NCI-H1105 treated with DMSO at 0.1 percent for 48 hours (cell line): ENCODE data around the gene NRXN2.
"Not testable (repeated sequence)": the region's sequence is repeated elsewhere in the genome, so short reads cannot be mapped to it uniquely, and the experiment has no call there.

Experiments
- DNase-seq: peaks from one replicate; lab custom pipeline; 2025; lab: John Stamatoyannopoulos, UW

Gene NRXN2

GRCh38 chr11:64605244-64605560 lies 117.8 kb downstream of the NRXN2 start:
- no peak for DNase-seq

DNA sequence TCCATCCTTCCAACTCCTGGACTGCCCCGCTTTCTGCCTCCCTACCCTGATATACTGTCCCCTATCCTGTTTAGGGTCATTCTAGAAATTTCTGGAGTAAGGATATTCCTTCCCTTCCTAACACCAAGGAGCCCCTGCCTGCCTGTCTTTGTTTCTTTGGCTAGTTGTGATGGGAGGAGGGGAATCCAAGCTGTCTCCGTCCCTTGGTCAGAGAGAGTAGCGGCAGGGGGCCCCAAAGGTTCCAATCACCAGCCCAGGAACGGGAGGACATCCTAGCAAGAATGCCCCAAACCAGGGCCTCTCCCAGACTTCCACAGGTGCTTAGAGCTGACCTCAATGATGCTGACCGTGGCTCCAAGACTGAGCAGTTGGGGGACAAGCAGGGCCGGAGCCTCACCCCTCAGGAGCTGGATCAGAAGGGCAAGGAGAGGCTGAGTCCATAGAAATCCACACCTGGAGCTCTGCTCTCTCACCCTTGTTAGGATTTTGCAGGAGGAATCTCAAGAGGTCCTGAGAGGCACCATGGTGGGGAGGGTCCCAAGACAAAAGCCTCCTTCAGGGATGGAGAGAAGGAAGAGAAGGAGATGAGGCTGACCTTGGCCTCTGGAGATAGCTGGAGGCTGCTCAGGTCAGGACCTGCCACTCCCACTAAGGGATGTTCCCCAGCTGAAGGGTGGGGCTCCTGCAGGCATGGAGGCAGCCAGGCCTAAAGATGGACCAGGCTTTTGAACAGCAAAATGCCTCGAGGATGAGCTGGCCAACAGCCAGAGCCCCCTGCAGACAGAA lies 118.3 kb downstream of the NRXN2 start:
- no peak for DNase-seq

- no peak for DNase-seq
Measured at GRCh38 chr11:64603411-64604110, 119.4 kb downstream of the NRXN2 start.

DNA sequence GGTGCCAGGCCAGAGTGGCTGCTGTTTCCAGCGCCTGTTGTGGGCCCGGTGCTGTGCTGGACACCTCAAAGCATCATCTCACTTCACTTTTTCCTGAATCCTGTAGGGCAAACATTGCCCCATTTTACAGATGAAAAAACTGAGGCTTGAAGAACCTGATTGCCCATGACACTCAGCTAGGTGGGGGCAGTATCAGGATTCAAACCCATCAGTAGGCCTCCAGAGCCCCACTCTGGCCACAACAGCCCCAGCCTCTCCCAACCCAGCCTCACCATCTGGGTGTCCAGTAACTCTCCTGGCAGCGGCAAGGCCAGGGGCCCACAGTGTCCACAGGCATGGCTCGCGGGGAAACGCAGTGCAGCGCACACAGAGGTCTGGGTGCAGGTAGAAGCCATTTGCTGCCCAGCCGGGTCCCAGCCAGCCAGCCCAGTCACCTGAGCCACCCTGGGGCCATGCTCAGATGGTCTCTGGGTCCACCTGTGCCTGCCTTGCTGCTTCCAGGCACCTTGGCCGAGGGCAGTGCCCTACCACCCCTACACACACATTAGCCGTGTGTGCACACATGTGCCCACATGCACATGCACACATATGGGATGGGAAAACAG lies 120.4 kb downstream of the NRXN2 start:
- DNase-seq = no peak

DNA sequence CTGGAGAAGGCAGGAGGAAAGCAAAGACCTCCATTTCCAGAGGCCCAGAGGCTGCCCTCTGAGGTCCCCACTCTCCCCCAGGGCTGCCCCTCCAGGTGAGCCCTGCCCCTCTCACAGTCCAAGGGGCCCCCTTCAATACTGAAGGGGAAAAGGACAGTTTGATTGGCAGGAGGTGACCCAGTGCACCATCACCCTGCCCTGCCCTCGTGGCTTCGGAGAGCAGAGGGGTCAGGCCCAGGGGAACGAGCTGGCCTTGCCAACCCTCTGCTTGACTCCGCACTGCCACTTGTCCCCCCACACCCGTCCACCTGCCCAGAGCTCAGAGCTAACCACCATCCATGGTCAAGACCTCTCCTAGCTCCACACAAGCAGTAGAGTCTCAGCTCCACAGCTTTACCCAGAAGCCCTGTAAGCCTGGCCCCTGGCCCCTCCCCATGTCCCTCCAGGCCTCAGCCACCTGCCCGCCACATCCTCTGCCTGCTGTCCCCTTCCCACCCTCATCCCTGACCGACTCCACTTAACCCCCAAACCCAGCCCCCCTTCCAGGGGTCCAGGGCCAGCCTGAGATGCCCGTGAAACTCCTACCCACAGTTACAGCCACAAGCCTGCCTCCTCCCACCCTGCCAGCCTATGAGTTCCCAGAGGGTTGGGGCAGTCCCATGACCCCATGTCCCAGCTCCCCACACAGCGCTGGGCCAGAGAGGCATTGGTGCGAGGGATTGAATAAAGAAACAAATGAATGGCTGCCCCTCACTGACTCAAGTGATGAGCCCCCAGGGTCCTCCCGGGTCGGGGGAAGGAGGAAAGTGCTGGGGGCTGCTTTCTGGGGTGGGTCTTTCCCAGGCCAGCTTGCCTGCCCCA lies 121.2 kb downstream of the NRXN2 start:
- no peak for DNase-seq

- DNase-seq = no peak
Measured at GRCh38 chr11:64600281-64600992, 122.6 kb downstream of the NRXN2 start.

GRCh38 chr11:64599698-64600211 lies 123.2 kb downstream of the NRXN2 start:
- DNase-seq = no peak

DNA sequence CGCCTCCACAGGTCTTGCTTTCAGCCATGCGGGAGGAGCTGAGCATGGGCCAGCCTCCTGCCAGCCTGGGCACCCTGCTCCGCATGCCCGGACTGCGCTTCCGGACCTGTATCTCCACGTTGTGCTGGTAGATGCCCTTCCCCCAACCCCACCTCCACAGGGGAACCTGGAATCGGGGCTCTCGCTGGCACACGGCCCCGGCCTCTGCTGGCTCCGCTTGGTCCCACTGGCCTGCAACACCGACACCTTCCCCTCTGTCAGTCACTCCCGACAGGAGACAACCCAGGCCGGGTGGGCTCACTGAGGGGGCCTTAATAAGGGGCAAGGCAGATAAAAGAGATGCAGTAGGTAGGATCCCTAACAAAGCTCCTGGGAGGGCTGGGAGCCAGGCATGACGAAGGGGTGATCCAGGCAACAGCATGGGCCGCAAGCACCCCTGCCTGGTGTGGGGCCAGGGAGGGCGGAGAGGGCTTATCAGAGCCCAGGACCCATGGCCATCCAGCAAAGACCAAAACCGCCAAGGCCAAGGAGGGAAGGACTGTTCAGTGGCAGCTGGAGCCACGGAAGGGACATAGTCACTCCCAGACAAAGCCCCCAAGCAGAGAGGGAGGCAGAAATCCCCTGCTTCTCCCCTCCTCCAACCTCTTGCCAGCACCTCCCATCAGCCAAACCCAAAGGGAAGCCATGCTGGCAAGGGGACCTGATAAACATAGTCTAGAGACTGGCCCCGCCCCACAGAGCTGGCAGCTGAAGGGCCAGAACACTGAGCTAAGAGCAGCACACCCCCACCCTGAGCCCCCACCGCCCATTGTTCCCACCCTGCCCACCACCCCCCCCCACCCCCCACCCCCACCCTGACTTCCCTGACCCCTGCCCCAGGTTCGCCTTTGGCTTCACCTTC lies 124.0 kb downstream of the NRXN2 start:
- DNase-seq = no peak

DNA sequence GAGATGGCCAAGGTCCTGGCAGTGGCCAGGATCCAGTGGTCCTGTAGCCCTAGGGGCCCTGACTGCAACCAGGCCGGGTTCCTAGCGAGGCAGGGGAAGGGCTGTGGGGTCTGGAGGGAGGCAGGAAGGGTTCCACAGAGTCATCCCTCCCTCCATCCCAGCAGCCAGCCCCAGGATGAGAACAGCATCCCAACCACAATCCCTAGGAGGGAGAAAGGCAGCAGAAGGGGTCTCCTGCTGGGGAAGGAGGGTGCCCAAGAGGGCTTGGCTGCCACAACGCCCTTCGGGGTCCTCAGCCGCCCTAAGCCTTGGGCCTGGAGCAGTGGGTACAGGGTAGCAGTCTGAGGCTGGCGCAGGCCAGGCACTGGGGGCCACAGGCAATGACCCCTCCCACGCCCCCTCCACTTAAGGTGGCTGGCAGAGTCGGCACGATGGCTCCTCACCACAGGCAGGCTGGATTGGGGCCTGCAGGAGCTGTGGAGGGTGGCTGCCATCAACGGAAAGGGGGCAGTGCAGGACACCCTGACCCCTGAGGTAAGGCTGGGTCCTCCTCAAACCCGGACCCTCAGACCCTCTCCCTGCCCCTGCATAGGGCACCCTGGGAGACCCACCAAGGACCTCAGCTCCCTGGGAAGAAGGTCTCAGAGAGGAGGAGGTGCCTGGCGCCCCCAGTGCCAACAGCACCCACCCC lies 124.7 kb downstream of the NRXN2 start:
- no peak for DNase-seq

GRCh38 chr11:64597671-64598101 lies 125.3 kb downstream of the NRXN2 start:
- DNase-seq = no peak

DNA sequence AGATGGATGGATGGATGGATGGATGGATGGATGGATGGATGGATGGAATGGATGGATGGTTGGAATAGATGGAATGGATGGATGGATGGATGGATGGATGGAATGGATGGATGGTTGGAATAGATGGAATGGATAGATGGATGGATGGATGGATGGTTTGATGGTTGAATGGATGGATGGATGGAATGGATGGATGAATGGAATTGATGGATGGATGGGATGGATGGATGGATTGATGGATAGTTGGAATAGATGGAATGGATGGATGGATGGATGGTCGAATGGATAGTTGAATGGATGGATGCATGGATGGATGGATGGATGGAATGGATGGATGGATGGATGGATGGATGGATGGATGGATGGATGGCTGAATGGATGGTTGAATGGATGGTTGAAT lies 127.1 kb downstream of the NRXN2 start:
- DNase-seq = not testable (repeated sequence)

DNA sequence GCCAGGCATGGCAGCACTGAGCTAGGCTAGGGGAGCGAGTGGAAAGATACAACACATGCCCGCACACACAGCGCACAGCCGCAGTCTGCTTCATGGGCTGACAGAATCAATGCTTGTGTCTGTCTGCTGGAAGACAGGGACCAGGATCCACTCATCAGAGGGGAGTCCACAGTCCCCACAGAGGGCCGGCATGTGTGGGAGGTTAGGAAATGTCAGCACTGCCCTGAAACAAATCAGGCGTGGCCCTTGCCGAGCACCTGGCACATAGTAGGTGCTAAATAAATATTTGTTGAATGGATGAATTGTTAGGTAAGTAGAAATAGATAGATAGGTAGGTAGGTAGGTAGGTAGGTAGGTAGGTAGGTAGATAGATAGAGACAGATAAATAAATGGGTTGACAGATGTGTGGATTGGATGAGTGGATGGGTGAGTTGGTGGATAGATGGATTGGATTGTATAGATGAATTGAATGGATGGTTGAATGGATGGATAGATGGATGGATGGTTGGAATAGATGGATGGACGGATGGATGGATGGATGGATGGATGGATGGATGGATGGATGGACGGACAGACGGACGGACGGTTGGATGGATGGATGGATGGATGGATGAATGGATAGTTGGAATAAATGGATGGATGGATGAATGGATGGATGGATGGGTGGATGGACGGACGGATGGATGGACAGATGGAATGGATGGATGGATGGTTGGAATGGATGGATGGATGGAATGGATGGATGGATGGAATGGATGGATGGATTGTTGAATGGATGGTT lies 128.6 kb downstream of the NRXN2 start:
- no peak for DNase-seq

- DNase-seq = no peak
Measured at GRCh38 chr11:64593156-64594105, 129.6 kb downstream of the NRXN2 start.

- no peak for DNase-seq
Measured at GRCh38 chr11:64592656-64593055, 130.3 kb downstream of the NRXN2 start.

- DNase-seq = no peak
Measured at GRCh38 chr11:64592234-64592615, 130.8 kb downstream of the NRXN2 start.

DNA sequence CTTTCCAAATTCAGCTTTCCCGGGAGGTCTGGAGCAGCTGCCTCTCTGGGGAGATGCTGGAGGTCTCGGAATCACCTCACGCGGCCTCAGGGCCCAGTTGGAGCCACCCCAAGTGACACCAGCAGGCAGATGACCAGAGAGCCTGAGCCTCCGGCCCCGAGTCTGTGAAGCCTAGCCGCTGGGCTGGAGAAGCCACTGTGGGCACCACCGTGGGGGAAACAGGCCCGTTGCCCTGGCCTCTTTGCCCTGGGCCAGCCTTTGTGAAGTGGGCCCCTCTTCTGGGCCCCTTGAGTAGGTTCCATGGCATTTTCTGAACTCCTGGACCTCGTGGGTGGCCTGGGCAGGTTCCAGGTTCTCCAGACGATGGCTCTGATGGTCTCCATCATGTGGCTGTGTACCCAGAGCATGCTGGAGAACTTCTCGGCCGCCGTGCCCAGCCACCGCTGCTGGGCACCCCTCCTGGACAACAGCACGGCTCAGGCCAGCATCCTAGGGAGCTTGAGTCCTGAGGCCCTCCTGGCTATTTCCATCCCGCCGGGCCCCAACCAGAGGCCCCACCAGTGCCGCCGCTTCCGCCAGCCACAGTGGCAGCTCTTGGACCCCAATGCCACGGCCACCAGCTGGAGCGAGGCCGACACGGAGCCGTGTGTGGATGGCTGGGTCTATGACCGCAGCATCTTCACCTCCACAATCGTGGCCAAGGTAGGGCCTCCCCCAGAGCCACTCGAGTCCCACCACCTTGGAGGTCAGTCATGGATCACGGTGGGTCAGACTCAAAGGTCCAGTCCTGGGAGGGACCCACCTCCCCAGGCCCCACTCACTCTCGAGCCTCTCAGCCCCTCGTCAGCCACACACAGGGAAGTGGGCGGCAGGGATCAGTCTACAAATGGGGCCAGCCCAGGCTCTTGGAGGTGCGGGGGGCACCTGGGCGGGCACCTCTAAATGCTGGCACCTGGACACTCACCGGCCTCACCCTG lies 131.5 kb downstream of the NRXN2 start:
- DNase-seq = no peak
